Prostate gland (tissue), 2 donors: Measurements from ENCODE around the gene NPY.

Experiments
- POLR2A ChIP-seq: fragments of 450-650 bp; IDR thresholded peaks from one replicate; pipeline ENCODE4 v1.6.1; 2016; ENCODE audit warnings: antibody characterized with exemption, mild to moderate bottlenecking
- POLR2AphosphoS5 ChIP-seq: sonication (generic); formaldehyde crosslinking; IDR thresholded peaks from one replicate; pipeline ENCODE4 v1.6.1; 2017; ENCODE audit warnings: antibody characterized with exemption
- TF ChIP-seq, protein P1 (sequence below), 4 experiments: fragments of 200-600 bp in 2 of 4; fragments of 450-650 bp in 2 of 4; sonication (generic) in 2 of 4; IDR thresholded peaks; 1 replicate in 3 of 4; 2 replicates in 1 of 4; pipeline ENCODE4 v1.5.1; 2016 to 2019; ENCODE audit warnings: antibody characterized with exemption in 4 of 4, mild to moderate bottlenecking in 2 of 4, moderate library complexity in 2 of 4

DNA sequence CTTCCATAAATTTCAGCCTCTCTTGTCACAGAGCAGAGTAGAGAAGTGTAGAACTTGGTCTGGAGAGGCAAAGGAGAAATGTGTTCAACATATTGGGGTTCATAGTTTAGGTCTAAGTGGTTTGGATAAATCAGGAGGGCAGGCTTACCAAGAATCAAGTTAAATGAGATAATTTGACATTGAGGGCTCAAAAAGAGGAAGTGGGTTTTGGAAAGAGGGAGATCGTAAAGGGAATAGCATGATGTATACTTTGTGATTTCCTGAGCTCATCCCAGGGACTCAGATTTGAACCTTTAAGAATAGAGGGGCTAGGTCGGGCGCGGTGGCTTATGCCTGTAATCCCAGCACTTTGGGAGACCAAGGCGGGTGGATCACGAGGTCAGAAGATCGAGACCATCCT is 34.7 kb upstream of the NPY start:
- TF ChIP-seq, protein P1, sequence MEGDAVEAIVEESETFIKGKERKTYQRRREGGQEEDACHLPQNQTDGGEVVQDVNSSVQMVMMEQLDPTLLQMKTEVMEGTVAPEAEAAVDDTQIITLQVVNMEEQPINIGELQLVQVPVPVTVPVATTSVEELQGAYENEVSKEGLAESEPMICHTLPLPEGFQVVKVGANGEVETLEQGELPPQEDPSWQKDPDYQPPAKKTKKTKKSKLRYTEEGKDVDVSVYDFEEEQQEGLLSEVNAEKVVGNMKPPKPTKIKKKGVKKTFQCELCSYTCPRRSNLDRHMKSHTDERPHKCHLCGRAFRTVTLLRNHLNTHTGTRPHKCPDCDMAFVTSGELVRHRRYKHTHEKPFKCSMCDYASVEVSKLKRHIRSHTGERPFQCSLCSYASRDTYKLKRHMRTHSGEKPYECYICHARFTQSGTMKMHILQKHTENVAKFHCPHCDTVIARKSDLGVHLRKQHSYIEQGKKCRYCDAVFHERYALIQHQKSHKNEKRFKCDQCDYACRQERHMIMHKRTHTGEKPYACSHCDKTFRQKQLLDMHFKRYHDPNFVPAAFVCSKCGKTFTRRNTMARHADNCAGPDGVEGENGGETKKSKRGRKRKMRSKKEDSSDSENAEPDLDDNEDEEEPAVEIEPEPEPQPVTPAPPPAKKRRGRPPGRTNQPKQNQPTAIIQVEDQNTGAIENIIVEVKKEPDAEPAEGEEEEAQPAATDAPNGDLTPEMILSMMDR (IDR thresholded peaks at IDR 0.05): no peak
- TF ChIP-seq POLR2A (no peak), POLR2AphosphoS5 (no peak)
